Stimulated activated CD4-positive, alpha-beta T cell treated with anti-CD3 and anti-CD28 coated beads, Interleukin-15, amount 100 ng/mL, for 24 hours (primary cell): Measurements from ENCODE around the gene PPA2.
A peak's percentile ranks its signal among the peaks of the same experiment; 100 is the strongest.
"Not testable (repeated sequence)": the region's sequence is repeated elsewhere in the genome, so short reads cannot be mapped to it uniquely, and the experiment has no call there.

Source experiments
- DNase-seq: peaks from one replicate; pipeline ENCODE4 v3.0.0-alpha.2; 2020

Gene PPA2

GRCh38 chr4:105458001-105458400, 15.9 kb downstream of the PPA2 start:
- no peak for DNase-seq

- no peak for DNase-seq
Observed at GRCh38 chr4:105455998-105456397, 17.9 kb downstream of the PPA2 start.

DNA sequence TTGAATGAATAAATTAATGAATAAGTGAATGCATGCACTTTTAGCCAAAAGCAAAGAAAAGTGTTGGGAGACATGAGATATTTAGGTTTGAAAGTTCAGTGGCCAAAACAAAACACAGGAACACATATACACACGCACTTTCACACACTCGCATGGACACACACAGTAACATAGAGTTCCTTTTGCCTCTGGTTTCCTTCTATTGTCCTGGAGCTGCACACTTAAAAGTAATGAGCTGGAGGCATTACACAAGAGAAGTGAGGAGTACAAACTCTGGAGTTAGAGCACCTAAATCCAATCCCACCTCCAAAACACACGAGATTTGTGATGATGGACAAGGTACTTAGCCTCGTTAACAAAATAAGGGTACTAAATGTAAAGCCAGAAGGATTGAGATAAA, 18.7 kb downstream of the PPA2 start:
- no peak for DNase-seq

GRCh38 chr4:105453550-105454205, 20.2 kb downstream of the PPA2 start:
- peak; percentile 42 for DNase-seq

DNA sequence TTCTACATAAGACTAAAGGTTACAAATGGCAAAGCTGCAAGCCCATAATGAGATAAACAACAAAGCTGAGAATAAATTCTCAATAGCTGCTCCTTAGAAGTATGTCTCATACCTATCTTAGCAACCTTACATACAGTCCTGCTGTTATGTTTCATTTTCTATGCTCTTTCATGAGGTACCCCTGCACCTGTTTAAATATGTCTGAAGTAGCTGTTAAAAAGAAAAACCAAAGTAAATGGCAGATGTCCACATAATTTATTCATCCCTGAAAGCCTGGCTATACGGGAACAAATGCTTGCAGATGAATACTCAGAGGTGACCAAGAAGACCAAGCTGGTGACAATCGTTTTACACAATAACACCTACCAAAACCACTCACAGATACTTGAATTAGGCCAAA, 22.5 kb downstream of the PPA2 start:
- DNase-seq: no peak

DNA sequence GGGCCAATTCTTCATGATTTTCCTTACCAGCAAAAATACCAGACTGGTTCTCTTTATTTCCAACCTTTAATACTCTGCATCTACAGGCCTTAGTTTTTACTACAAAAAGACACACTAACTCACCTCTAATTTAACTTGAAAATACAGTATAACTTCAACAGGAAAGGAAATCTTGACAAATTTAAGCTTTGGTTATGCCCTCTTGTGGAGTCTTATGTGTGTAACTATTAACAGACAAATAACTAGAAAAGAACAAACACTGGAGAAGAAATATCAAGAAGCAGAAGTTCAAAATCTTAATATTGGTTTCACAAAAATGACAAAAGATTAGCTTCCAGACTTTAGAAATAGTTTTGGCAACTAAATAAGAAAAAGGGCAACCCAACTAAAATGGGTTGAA, 33.0 kb downstream of the PPA2 start:
- no peak for DNase-seq

- no peak for DNase-seq
Observed at GRCh38 chr4:105437637-105438036, 36.2 kb downstream of the PPA2 start.

DNA sequence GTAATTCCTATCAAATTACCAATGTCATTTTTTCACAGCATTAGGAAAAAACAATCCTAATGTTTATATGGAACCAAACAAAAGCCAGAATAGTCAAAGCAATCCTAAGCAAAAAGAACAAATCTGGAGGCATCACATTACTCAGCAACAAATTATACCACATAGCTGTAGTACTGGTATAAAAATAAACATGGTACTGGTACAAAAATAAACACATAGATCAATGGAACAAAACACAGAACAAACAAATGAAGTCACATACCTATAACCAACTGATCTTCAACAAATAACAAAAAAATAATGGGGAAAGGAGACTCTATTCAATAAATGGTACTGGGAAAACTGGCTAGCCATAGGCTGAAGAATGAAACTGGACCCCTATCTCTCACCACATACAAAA, 37.4 kb downstream of the PPA2 start:
- DNase-seq: no peak

GRCh38 chr4:105434940-105435339, 38.9 kb downstream of the PPA2 start:
- no peak for DNase-seq

DNA sequence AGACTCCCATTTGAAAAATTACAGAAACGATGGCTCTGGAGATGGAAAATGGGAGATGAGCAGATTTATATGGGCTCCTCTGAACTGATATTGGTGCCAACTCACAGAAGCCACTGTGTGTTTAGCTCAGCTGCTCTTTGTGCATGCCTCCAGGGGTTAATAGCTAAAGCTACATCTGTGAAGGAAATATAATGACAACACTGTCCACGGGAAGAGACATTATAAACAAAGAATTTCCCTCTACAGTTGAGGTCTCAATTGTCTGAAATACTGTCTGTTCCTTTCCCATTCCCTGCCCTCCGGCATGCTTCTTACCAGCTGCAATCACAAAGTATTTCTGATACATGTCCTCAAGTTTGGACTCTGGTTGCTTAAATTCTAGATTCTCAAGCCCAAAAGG, 40.4 kb downstream of the PPA2 start:
- no peak for DNase-seq

- no peak for DNase-seq
Observed at GRCh38 chr4:105432438-105432837, 41.4 kb downstream of the PPA2 start.

DNA sequence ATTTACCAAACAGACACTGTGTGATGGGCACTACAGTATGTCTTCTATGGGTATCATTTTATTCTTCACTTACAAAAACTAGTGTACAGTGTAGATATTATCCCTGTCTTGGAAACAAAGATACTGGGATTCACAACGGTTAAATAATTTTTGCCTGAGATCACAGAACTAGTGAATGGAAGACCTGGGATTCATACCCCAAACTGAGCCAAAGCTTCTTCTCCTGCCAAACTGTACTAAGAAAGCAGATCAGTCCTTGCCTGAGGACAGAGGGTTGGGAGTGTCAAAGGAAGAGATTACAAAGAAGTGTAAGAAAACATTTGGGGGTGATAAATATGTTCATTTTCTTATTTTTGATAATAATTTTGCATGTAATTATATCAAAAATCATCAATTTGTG, 43.1 kb downstream of the PPA2 start:
- DNase-seq: no peak

GRCh38 chr4:105426187-105426897, 47.5 kb downstream of the PPA2 start:
- no peak for DNase-seq

- no peak for DNase-seq
Observed at GRCh38 chr4:105422207-105422920, 51.5 kb downstream of the PPA2 start.

DNA sequence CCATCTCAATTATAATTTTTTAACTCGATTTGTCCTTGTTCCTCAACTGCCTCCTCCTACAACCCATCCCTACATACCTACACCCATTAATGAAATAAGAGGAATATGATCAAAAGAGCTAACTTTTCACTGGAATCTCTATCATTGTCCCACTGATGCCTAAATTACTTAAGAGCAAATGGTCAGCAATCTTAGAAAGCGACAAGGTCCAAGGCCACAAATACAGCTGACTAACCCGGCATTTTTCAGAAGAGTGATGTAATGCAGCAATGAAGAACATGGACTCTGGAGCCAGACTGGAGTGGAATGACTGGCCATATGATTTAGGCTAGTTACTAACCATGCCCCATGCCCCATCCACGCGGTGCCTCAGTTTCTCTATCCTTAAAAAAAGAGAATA, 56.2 kb downstream of the PPA2 start:
- DNase-seq: no peak

DNA sequence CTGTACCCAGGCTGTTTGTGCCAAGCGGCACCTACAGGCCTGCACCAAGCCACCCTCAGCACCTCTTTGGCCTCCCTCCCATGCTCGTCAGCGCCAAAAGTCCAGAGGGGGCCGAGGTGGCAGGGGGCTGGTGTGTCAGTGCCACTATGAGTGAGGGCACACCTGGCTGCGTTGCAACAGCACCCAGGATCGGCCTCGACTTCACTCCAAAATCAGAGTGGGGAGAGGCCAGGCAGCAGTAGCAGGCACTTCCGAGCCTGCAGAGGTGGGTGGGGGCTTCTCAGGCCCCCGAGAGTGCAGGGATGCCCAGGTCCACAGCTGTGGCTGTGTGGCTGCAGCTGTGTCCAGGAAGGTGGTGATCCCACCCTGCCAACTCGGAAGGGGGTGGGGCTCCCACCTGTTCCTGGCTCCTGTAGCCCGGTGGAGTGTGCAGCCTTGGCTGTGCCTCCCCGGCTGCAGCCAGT, 58.5 kb downstream of the PPA2 start:
- no peak for DNase-seq

DNA sequence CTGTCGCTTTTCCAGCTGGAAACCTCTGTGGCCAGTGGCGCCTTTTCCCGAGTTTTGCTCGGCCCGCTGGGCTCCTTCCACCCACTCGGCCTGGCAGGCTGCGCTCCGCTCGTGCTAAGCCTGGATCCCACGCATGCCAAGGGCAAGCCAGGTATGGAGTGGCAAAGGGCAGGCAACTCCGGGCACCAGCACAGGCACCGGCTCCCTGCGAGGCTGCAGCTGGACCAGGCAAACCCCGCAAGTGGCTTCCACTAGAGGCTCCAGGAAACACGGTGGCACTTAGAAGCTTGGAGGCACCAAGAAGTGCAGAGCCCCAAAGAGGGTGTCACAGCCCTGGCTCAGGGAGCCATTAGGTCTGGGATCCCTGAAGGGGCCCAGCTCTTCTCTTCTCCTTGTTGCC, 59.5 kb downstream of the PPA2 start:
- DNase-seq: no peak

DNA sequence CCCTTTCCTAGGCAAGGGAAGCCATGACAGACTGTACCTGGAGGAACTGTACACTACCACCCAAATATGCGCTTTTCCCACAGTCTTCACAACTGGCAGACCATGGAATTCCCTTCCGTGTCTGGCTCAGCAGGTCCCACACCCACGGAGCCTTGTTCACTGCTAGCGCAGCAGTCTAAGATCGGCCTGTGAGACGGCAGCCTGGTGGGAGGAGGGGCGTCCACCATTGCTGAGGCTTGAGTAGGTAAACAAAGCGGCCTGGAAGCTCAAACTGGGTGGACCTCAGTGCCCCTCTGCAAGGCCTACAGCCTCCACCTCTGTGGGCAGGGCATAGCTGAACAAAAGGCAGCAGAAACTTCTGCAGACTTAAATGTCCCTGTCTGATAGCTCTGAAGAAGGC, 64.7 kb downstream of the PPA2 start:
- DNase-seq: not testable (repeated sequence)

GRCh38 chr4:105400901-105401677, 72.8 kb downstream of the PPA2 start:
- no peak for DNase-seq

- no peak for DNase-seq
Observed at GRCh38 chr4:105399532-105400161, 74.2 kb downstream of the PPA2 start.

DNA sequence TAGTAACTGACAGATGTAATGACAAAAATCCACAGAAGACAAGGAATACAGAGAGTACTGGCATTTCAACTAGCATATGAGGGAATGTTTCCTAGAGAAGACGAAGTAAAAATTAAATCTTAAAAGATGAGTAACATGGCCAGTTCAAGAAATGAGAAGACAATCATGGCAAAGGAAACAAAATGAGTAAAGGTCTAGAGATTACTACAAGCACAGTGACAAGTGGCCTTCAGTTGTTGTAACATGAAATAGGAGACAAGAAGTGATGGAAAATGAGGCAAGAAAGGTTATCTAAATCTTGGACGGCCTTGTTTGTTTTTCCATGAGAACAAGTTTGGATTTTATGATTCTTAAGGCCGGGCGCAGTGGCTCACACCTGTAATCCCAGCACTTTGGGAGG, 81.0 kb downstream of the PPA2 start:
- DNase-seq: no peak

- DNase-seq: no peak
Observed at GRCh38 chr4:105389167-105389566, 84.7 kb downstream of the PPA2 start.

GRCh38 chr4:105387466-105387865, 86.4 kb downstream of the PPA2 start:
- DNase-seq: no peak
